ENCODE results near the gene PDE4D.

DNA sequence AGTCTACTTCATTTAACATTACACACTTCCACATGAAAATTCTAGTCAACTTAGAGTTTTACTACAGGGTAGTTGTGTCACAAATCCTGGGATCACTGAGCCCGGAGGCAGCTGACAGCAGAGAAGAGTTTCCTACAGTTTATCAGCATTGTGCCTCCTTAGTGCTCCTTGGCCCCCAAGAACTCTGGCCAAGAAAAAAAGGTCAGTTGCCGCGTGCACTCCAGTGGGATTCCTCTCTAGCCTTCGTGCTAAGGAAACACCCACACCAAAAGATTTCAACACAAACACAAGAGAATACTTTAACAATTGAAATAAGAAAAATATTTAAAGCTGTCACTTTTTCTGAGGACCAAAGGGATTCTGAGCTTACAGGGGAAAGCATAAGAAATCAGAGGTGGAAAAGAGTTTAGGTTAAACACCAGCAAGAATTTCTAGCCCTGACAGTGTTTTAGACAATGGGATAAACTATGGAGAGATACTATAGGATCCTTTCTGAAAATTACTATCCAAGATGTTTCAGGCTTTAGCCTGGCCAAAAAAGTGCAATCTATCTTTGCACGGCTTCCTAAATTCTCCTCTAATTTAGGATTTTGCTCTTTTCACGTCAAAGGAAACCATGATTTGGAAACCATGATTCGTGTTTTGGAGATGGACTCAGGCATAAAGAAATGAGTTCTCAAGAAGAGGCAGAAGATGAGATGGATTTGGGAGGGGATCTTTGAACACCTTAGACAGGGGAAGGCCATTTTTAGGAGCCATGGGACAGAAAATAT lies 703.9 kb downstream of the PDE4D start:
- TF ChIP-seq POLR2A (IDR thresholded peaks at IDR 0.05) (no peak), EP300 (IDR thresholded peaks at IDR 0.05) (no peak)

Data from tibial nerve (tissue), 3 donors.